ENCODE measurements around the gene KSR1. TPM values are rescaled to one million over a fixed set of nuclear protein-coding genes. Genes with fewer than 3 reads are reported as not detected.

KSR1 gene
- total RNA-seq, 2 experiments from 2014 or later = 96.6 to 113 TPM

GRCh38 chr17:27603880-27604794, 147.9 kb downstream of the KSR1 start:
- peaks cover 47% of the 10 kb centered on the region for H3K36me3 Mint-ChIP-seq (ENCODE audit: low read depth)
- no peak overlapping the region for H3K27ac Mint-ChIP-seq
- CTCF ChIA-PET = interaction anchor here (0.6 to 7.5 kb wide), 15 partner anchors 11 to 367 kb away, joined by 3 to 87 read pairs (median 4); no protein-coding TSS in a partner anchor
- peaks cover 17% of the 10 kb centered on the region for H3K4me1 Mint-ChIP-seq
- DNase-seq = no peak
- H3K9me3 Mint-ChIP-seq (ENCODE audit: low read depth) = no peaks in the 10 kb centered on the region
- H3K27me3 Mint-ChIP-seq = no peaks in the 10 kb centered on the region
- no peak for ATAC-seq
- intact Hi-C loops (cut with DNase I, micrococcal nuclease) = loop anchor here (1.0 to 5.0 kb wide), 2 partner anchors 47 to 77 kb away; no protein-coding TSS in a partner anchor
- no peak overlapping the region for H3K4me3 Mint-ChIP-seq
- POLR2A ChIA-PET = no interaction called here

- H3K9me3 Mint-ChIP-seq (ENCODE audit: low read depth) = no peaks in the 10 kb centered on the region
- CTCF ChIA-PET = interaction anchor here (0.7 to 7.5 kb wide), 6 partner anchors 24 to 369 kb away, joined by 3 to 87 read pairs (median 4); no protein-coding TSS in a partner anchor
- DNase-seq (no peak), ATAC-seq (no peak)
- peaks cover 58% of the 10 kb centered on the region for H3K36me3 Mint-ChIP-seq (ENCODE audit: low read depth)
- no peak overlapping the region for H3K4me3 Mint-ChIP-seq
- intact Hi-C loops (cut with DNase I, micrococcal nuclease) = no loop called here
- POLR2A ChIA-PET = no interaction called here
- peaks cover 15% of the 10 kb centered on the region for H3K4me1 Mint-ChIP-seq
- H3K27ac Mint-ChIP-seq = no peak overlapping the region
- H3K27me3 Mint-ChIP-seq = no peaks in the 10 kb centered on the region
Measured at GRCh38 chr17:27605409-27605808, 149.2 kb downstream of the KSR1 start.

DNA sequence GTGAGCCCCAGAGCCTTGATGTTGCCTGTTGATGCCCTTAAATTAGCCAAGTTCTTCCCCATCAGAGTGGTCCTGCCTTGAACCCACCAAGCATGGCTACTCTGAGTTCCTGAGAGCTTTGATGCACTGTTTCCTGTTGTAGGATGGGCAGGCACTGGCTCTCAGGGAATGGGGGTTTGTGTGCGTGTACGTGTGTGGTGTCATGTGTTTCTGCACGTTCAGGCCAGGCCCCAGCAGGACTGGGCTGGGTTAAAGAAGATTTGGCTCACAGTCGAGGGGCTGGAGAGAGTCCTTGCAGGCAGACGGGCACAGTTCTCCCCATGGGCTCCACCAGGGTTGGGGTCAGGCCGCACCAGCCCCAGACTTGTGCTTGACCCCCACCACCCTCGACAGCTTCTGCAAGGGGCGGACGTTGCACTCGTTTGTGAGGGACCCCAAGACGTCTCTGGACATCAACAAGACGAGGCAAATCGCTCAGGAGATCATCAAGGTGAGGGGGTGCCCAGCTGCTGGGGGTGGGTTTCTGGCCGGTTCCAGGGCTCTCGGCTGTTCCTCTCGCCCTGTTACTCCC, 151.4 kb downstream of the KSR1 start:
- POLR2A ChIA-PET = no interaction called here
- no peak for ATAC-seq
- H3K4me1 Mint-ChIP-seq = peaks cover 19% of the 10 kb centered on the region
- H3K27ac Mint-ChIP-seq = no peak overlapping the region
- intact Hi-C loops (cut with DNase I, micrococcal nuclease) = no loop called here
- H3K36me3 Mint-ChIP-seq (ENCODE audit: low read depth) = peaks cover 55% of the 10 kb centered on the region
- H3K4me3 Mint-ChIP-seq = no peak overlapping the region
- no peaks in the 10 kb centered on the region for H3K27me3 Mint-ChIP-seq
- CTCF ChIA-PET = interaction anchor here (0.9 to 4.3 kb wide), 5 partner anchors 8 to 47 kb away, joined by 3 to 36 read pairs (median 4); no protein-coding TSS in a partner anchor
- H3K9me3 Mint-ChIP-seq (ENCODE audit: low read depth) = no peaks in the 10 kb centered on the region
- DNase-seq = no peak

GRCh38 chr17:27608328-27609230, 152.3 kb downstream of the KSR1 start:
- peaks cover 21% of the 10 kb centered on the region for H3K4me1 Mint-ChIP-seq
- H3K9me3 Mint-ChIP-seq (ENCODE audit: low read depth) = no peaks in the 10 kb centered on the region
- H3K36me3 Mint-ChIP-seq (ENCODE audit: low read depth) = peaks cover 64% of the 10 kb centered on the region
- no peaks in the 10 kb centered on the region for H3K27me3 Mint-ChIP-seq
- H3K4me3 Mint-ChIP-seq = no peak overlapping the region
- DNase-seq (peak; percentile 37), ATAC-seq (peak; percentile 55)
- ChIA-PET CTCF (interaction anchor here (0.6 to 4.3 kb wide), 5 partner anchors 9 to 370 kb away, joined by 3 to 36 read pairs (median 5); no protein-coding TSS in a partner anchor), POLR2A (interaction anchor here (0.7 kb wide), 1 partner anchor 685 kb away, joined by 3 read pairs; no protein-coding TSS in a partner anchor)
- intact Hi-C loops (cut with DNase I, micrococcal nuclease) = no loop called here
- peak overlapping the region; percentile 38 for H3K27ac Mint-ChIP-seq

DNA sequence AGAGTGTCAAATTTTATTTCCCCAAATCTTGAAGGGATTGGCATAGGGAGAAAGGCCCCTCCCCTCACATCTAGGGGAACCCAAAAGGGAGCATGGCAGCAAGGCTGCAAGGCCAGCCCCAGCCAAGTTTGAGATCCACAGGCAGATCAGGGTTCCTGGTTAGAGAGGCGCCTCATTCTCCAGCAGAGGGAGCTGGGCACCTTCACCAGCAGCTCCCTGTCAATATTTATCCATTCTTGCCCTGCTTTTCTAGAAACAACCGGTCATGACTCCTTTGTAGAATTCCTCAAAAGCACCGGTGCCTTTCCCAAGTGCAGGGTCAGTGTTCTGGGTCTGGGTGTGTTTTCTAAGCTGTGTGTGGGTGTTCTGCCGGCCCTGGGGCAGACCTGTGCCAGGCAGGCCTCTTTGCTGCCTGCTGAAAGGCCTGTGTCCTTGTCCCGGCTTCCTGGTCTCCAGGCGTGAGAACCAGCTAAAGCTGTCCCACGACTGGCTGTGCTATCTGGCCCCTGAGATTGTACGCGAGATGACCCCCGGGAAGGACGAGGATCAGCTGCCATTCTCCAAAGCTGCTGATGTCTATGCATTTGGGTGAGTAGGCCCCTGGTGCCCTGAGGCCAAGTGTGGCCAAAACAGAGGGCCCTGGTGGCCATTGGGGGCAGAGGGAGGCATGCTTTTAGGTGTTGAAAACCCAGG, 153.5 kb downstream of the KSR1 start:
- DNase-seq (peak; percentile 47), ATAC-seq (no peak)
- intact Hi-C loops (cut with DNase I, micrococcal nuclease) = loop anchor here in 1 of 2 experiments (5.0 to 10.0 kb wide), 2 partner anchors 37 to 375 kb away; no protein-coding TSS in a partner anchor
- Mint-ChIP-seq H3K27ac (no peak overlapping the region), H3K27me3 (no peaks in the 10 kb centered on the region), H3K4me3 (no peak overlapping the region), H3K36me3 (ENCODE audit: low read depth) (peaks cover 65% of the 10 kb centered on the region), H3K4me1 (peaks cover 21% of the 10 kb centered on the region), H3K9me3 (ENCODE audit: low read depth) (no peaks in the 10 kb centered on the region)
- ChIA-PET CTCF (interaction anchor here (0.5 to 4.3 kb wide), 8 partner anchors 10 to 372 kb away, joined by 3 to 36 read pairs (median 4); no protein-coding TSS in a partner anchor), POLR2A (no interaction called here)

DNA sequence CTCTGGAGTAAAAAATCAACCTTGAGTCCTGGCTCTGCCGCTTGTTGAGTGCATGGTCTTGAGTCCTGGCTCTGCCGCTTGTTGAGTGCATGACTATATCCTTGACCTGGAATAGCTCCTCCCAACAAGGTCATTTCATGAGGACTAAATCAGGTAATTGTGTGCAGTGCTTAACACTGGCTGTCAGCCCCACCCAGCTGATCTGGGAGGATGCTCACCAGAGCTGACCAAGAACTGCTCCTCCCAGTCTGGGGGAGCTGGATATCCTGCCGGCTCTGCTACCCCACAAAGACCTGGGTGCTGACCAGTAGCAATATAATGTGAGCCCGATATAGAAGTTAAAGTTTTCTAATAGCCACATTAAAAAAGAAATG, 154.0 kb downstream of the KSR1 start:
- Mint-ChIP-seq H3K9me3 (ENCODE audit: low read depth) (no peaks in the 10 kb centered on the region), H3K4me3 (no peak overlapping the region), H3K36me3 (ENCODE audit: low read depth) (peaks cover 66% of the 10 kb centered on the region), H3K27ac (no peak overlapping the region), H3K27me3 (no peaks in the 10 kb centered on the region), H3K4me1 (peaks cover 26% of the 10 kb centered on the region)
- no peak for ATAC-seq
- intact Hi-C loops (cut with DNase I, micrococcal nuclease) = loop anchor here in 1 of 2 experiments (5.0 to 10.0 kb wide), 2 partner anchors 38 to 375 kb away; no protein-coding TSS in a partner anchor
- ChIA-PET CTCF (interaction anchor here (0.7 to 4.3 kb wide), 6 partner anchors 10 to 111 kb away, joined by 3 to 36 read pairs (median 4); no protein-coding TSS in a partner anchor), POLR2A (no interaction called here)
- no peak for DNase-seq

- H3K4me3 Mint-ChIP-seq = no peak overlapping the region
- ChIA-PET CTCF (interaction anchor here (0.8 to 2.5 kb wide), 6 partner anchors 11 to 232 kb away, joined by 3 to 11 read pairs (median 5); no protein-coding TSS in a partner anchor), POLR2A (no interaction called here)
- H3K4me1 Mint-ChIP-seq = peaks cover 44% of the 10 kb centered on the region
- H3K36me3 Mint-ChIP-seq (ENCODE audit: low read depth) = peaks cover 80% of the 10 kb centered on the region
- H3K27ac Mint-ChIP-seq = peak overlapping the region; percentile 79
- ATAC-seq = peak; percentile 71
- H3K27me3 Mint-ChIP-seq = no peaks in the 10 kb centered on the region
- intact Hi-C loops (cut with DNase I, micrococcal nuclease) = loop anchor here in 1 of 2 experiments (2.0 to 10.0 kb wide), 3 partner anchors 40 to 377 kb away; no protein-coding TSS in a partner anchor
- peak; percentile 24 for DNase-seq
- H3K9me3 Mint-ChIP-seq (ENCODE audit: low read depth) = no peaks in the 10 kb centered on the region
Measured at GRCh38 chr17:27612160-27612770, 156.0 kb downstream of the KSR1 start.

DNA sequence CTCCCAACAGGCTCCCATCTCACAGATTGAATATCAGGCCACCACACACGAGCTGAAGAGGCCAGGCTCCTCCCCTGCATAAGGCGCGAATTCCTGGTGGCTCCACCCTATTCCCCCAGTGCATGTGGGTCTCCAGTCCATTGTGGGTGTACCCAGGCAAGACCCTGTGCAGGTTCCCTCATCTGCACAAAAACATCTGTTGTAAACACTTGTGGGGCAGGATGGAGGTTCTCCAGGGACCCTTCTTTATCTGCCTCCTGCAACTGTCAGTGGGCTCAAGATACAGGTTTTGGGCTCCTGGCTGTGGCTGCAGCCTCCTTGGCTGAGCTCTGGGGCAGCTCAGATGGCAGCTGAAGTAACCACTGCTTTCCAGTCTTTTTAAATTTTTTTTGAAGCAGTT, 157.2 kb downstream of the KSR1 start:
- intact Hi-C loops (cut with DNase I, micrococcal nuclease) = loop anchor here in 1 of 2 experiments (2.0 to 10.0 kb wide), 3 partner anchors 41 to 379 kb away; no protein-coding TSS in a partner anchor
- Mint-ChIP-seq H3K36me3 (ENCODE audit: low read depth) (peaks cover 84% of the 10 kb centered on the region), H3K9me3 (ENCODE audit: low read depth) (no peaks in the 10 kb centered on the region), H3K4me3 (no peak overlapping the region), H3K27me3 (no peaks in the 10 kb centered on the region), H3K4me1 (peaks cover 41% of the 10 kb centered on the region), H3K27ac (no peak overlapping the region)
- ATAC-seq (no peak), DNase-seq (no peak)
- ChIA-PET POLR2A (interaction anchor here (0.7 kb wide), 1 partner anchor 394 kb away, joined by 3 read pairs; no protein-coding TSS in a partner anchor), CTCF (interaction anchor here (1.5 to 2.5 kb wide), 5 partner anchors 14 to 233 kb away, joined by 4 to 11 read pairs (median 7); no protein-coding TSS in a partner anchor)

DNA sequence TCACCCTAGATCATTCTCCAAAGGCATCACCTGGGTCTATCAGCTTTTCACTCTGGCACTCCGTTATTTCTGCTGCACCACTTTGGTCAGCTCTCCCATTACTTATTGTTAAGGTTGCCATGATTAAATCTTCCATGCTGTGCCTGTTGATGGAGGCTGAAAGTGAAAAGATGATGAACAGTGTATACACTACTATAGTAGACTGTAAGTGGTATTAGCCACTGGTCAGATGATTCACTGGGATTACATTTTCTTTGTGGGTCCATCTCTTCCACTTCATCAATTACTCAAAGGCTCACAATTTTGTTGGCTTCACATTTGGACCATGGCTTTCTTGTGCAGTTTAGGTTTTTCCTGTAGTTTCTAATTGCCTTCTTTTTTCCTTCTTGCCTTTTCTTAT, 158.9 kb downstream of the KSR1 start:
- ChIA-PET CTCF (interaction anchor here (0.6 to 2.5 kb wide), 6 partner anchors 11 to 235 kb away, joined by 3 to 7 read pairs (median 4); no protein-coding TSS in a partner anchor), POLR2A (no interaction called here)
- ATAC-seq (no peak), DNase-seq (no peak)
- Mint-ChIP-seq H3K4me1 (peaks cover 44% of the 10 kb centered on the region), H3K27ac (no peak overlapping the region), H3K9me3 (ENCODE audit: low read depth) (no peaks in the 10 kb centered on the region), H3K27me3 (no peaks in the 10 kb centered on the region), H3K36me3 (ENCODE audit: low read depth) (peaks cover 77% of the 10 kb centered on the region), H3K4me3 (no peak overlapping the region)
- intact Hi-C loops (cut with DNase I, micrococcal nuclease) = loop anchor here in 1 of 2 experiments (5.0 to 10.0 kb wide), 2 partner anchors 37 to 380 kb away; no protein-coding TSS in a partner anchor

Measured in activated CD4-positive, alpha-beta T cell treated with anti-CD3 and anti-CD28 coated beads for 36 hours (primary cell).